Measurements from ENCODE around the gene PLXND1.

GRCh38 chr3:129650256-129650872 lies 43.9 kb upstream of the PLXND1 start:
- TF ChIP-seq CTCF (IDR thresholded peaks at IDR 0.05; ENCODE audit: low read depth, low read length) (peak; percentile 82), EZH2phosphoT487 (IDR thresholded peaks at IDR 0.05; ENCODE audit: low read depth) (no peak)
